ENCODE results near the gene SNN. TPM values are rescaled to one million over a fixed set of nuclear protein-coding genes. Genes with fewer than 3 reads are reported as not detected.

SNN gene
- total and polyA plus RNA-seq, 9 of the 15 experiments (the other 6 are each of a cell fraction or from before 2014, with no cell fraction given): 0.07 to 2.9 (median 1.9) TPM

GRCh38 chr16:11620243-11621003 lies 47.8 kb upstream of the SNN start:
- no peaks in the 10 kb centered on the region for H3K79me2 ChIP-seq (ENCODE audit: control insufficient read depth, insufficient read depth, low read length)
- CTCF ChIA-PET (ENCODE audit: low intra/inter-chr PET ratio): no interaction called here
- BruUV-seq (replicated peaks): no TSS peak
- no peaks in the 10 kb centered on the region for H3K9me1 ChIP-seq (ENCODE audit: control insufficient read depth, insufficient read depth, low read length)
- H3K4me2 ChIP-seq (ENCODE audit: insufficient read depth, low read length): no peak overlapping the region
- intact Hi-C loops (cut with micrococcal nuclease) (no loop called here), in situ Hi-C loops (cut with MboI) (no loop called here)
- no peaks in the 10 kb centered on the region; the same call in 1 of the 2 replicates for H3K9me3 ChIP-seq (replicated peaks; ENCODE audit: control insufficient read depth, insufficient read depth, low read depth, low read length)
- no peak overlapping the region for H3K9ac ChIP-seq (ENCODE audit: insufficient read depth in 1 of 2, low read depth in 2 of 2, low read length in 2 of 2)
- ATAC-seq (no peak), FAIRE-seq (no peak), DNase-seq (ENCODE audit: extremely low read depth in 1 of 4, low spot score in 3 of 4) (no peak)
- POLR2A ChIA-PET: no interaction called here
- 72% methylated on average over 8 of the region's 8 CpGs for WGBS (ENCODE audit: insufficient coverage, low coverage, missing lambda C conversion rate)
- H4K20me1 ChIP-seq (replicated peaks; ENCODE audit: control insufficient read depth, insufficient read depth, low read length): no peaks in the 10 kb centered on the region
- H3K4me3 ChIP-seq: no peak overlapping the region
- no peak overlapping the region; the same call in 2 of the 3 replicates for H3K27ac ChIP-seq (ENCODE audit: extremely low read depth, low read depth, low read length)
- no peaks in the 10 kb centered on the region for H3K27me3 ChIP-seq (ENCODE audit: control insufficient read depth in 2 of 2, insufficient read depth in 2 of 2, low read length in 2 of 2)
- H3K36me3 ChIP-seq (ENCODE audit: control insufficient read depth, insufficient read depth, low read length): no peaks in the 10 kb centered on the region
- H2AFZ ChIP-seq (ENCODE audit: low read depth, low read length): no peak overlapping the region
- H3K4me1 ChIP-seq (replicated peaks in 1 of 2; ENCODE audit: control insufficient read depth in 2 of 2, insufficient read depth in 2 of 2, low read length in 2 of 2): peaks cover 12 to 18% of the 10 kb centered on the region in 2 experiments
- TF ChIP-seq ZNF76 (CRISPR knock-in tag; IDR thresholded peaks at IDR 0.05; ENCODE audit: borderline replicate concordance) (no peak), ZFP36 (IDR thresholded peaks at IDR 0.05; ENCODE audit: low read depth, low read length, partially characterized antibody) (peak; percentile 58), CBX1 (IDR thresholded peaks at IDR 0.05; ENCODE audit: low read depth) (peak; percentile 20; the same call in 1 of the 2 replicates), THRAP3 (IDR thresholded peaks at IDR 0.05; ENCODE audit: borderline replicate concordance) (no peak), SRSF7 (optimal IDR thresholded peaks at IDR 0.05; ENCODE audit: low read depth, low read length) (no peak), ATF7 (IDR thresholded peaks at IDR 0.05) (no peak), HMGXB4 (CRISPR knock-in tag; IDR thresholded peaks at IDR 0.05) (no peak), EZH2 (IDR thresholded peaks at IDR 0.05; ENCODE audit: borderline replicate concordance, low read depth, low read length) (no peak), RNF219 (CRISPR knock-in tag; IDR thresholded peaks at IDR 0.05) (no peak), HSF4 (CRISPR knock-in tag; IDR thresholded peaks at IDR 0.05; ENCODE audit: borderline replicate concordance) (no peak), E2F5 (CRISPR knock-in tag; IDR thresholded peaks at IDR 0.05) (no peak), MXD1 (CRISPR knock-in tag; IDR thresholded peaks at IDR 0.05; ENCODE audit: borderline replicate concordance, poor library complexity, severe bottlenecking) (no peak), HOXB6 (CRISPR knock-in tag; IDR thresholded peaks at IDR 0.05; ENCODE audit: borderline replicate concordance) (no peak), HCFC1 (IDR thresholded peaks at IDR 0.05; ENCODE audit: low read depth, low read length) (no peak), ZBTB9 (CRISPR knock-in tag; IDR thresholded peaks at IDR 0.05) (no peak)

Measured in K562 (cell line).